Stimulated activated CD8-positive, alpha-beta memory T cell treated with anti-CD3 and anti-CD28 coated beads, Interleukin-4, amount 100 ng/mL, for 24 hours (primary cell): ENCODE data around the gene SERTAD2.
A peak's percentile ranks its signal among the peaks of the same experiment; 100 is the strongest.

ENCODE experiments used
- DNase-seq: peaks from one replicate; pipeline ENCODE4 v3.0.0-alpha.2; 2020; ENCODE audit warnings: low read depth

Gene SERTAD2

GRCh38 chr2:64627860-64628841 lies 25.6 kb downstream of the SERTAD2 start:
- no peak for DNase-seq

DNA sequence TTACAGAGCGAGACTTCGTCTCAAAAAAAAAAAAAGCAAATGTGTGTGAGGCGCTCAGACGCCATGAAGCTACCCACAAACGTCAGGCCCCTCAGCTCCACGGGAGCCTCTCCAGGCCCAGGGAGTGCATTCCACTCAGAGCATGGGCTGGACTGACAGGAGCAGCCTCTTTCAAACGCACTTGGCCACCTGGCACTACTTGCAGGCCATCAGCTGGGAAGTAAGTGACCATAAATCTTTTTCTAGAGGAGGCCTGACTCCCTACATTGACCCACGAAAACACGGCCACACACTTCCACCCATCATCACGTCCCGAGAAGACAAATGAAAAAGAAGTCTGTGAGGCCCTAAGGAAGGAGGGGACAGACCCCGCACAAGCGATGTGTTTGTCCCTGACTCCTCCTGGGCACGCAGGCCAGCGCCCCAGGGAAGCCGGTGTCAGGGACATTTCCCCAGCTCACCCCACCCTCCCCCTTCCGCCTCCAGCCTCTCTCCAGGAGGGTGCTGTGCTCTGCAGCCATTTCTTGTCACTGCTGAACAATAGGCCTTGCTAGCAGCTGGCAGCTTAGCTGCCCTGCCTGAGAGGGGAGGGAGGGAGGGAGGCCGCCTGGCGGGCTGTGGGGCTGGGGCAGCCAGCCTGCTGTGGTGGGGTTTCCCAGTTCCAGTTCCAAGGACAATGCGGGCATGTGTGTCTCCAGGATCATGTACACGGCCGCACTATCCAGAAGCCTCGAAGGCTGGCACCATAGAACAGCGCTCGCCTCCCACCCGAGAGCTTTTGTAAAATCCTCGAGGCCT lies 26.6 kb downstream of the SERTAD2 start:
- DNase-seq: no peak

GRCh38 chr2:64626146-64626809 lies 27.4 kb downstream of the SERTAD2 start:
- no peak for DNase-seq

GRCh38 chr2:64625299-64626145 lies 28.2 kb downstream of the SERTAD2 start:
- no peak for DNase-seq

DNA sequence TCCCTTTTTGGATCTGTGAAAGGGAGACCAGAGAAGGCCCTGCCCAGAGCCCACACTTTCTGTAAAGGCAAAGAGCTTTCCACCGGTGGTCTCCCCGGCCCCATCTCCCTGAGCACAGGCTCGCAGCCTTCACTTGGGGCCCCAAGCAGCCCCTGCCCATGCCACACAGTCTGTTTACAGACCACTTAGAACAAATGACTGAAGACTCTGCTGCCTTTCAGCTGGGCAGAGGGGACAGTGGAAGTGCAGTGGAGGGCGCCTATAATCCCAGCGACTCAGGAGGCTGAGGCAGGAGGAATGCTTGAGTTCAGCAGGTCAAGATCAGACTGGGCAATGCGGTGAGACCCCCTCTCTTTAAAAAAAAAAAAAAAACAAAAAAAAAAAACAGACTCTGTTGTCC lies 28.9 kb downstream of the SERTAD2 start:
- no peak for DNase-seq

- DNase-seq: no peak
Observed at GRCh38 chr2:64624108-64624610, 29.6 kb downstream of the SERTAD2 start.

DNA sequence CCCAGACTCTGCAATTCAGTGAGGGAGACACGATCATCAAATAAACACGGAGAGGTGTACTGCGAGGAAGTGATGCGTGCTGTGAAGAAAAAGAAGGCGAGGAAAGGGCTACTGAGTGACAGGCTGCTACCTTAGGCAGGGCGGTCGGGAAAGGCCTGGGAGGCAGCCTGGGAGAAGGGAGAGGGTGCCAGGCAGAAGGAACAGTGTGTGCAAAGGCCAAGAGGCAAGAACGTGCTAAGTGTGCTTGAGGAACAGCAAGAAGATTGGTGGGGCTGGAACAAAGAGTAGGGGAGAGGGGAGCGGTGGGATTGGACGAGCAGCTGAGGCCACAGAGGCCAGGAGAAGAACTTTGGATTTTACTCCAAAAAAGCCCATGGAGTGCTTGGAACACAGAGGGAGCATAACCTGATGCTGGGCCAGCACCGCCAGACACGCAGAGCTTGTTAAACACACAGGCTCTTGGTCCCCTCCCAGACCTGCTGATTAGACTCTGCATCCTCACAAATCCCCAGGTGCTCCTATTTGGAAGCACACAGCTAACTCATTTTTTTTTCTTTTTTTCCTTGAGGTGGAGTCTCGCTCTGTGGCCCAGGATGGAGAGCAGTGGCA lies 30.4 kb downstream of the SERTAD2 start:
- no peak for DNase-seq

DNA sequence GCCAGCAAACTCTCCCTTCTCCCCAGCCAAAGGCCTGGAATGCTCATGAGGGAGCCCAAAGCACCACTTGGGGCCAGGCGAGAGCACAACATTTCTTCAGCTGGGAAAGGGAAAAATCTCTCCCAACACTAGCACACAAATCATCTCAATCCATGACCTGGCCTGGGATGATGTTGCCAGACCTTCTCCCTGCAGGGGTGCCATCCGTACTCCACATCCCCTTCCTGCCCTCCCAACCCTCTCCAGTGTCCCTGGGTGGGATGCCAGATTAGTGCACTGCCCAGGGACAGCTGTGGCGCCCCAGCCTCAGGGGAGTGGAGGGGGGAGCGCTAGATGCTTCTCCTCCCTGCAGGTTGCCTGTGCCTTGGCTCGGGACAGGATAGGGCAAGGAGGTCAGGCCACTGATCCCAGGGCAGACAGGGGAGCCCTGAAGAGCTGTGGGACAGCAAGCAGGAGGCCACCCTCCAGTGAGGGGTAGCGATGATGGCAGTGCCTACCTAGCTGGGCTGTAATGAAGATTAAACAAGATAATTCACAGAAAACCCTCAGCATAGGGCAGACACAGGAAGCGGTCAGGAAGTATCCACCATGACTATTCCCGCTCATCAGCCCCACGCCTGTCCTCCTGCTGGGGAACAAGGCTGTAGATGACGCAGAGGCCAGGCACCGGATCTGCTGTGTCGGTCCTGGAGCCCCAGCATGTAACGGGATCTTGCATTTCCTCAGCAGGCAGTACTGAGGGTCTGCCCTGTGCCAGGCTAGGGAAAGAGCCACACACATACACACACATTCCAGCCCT lies 31.1 kb downstream of the SERTAD2 start:
- no peak for DNase-seq

GRCh38 chr2:64620661-64621060 lies 33.1 kb downstream of the SERTAD2 start:
- no peak for DNase-seq

GRCh38 chr2:64617631-64618151 lies 36.0 kb downstream of the SERTAD2 start:
- DNase-seq: no peak

DNA sequence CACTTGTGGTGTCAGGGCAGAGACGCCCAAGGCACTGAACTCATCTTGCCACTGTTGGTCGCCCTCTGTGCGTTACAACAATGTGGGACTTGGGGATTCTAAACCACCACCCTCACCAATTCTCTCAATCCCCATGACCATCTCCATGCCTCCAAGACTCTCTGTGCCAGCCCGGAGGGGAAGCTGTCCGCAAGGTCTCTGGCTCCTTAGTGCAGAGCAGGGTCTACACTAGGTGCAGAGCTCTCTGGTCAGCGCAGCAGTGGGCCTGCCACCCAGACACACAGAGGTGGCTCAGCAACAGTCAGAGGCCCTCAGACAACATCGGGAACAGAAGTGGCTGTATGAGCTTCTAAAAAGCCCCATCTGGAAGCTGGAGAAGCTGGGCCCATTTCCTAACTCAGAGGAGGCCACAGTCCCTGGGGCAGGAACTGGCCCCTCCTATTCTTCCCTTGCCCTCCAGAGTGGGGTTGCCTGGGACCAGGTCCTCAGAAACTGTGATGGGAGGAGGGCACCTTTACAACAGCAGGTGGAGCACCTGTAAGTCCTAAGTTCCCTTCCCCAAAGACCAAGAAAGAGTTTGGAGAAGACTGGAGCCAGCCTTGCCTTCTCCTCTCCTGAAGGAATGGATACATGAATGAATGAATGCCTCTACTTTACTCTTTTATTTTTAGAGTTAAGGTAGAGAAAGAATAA lies 37.7 kb downstream of the SERTAD2 start:
- DNase-seq: no peak

- DNase-seq: no peak
Observed at GRCh38 chr2:64615192-64615763, 38.4 kb downstream of the SERTAD2 start.

DNA sequence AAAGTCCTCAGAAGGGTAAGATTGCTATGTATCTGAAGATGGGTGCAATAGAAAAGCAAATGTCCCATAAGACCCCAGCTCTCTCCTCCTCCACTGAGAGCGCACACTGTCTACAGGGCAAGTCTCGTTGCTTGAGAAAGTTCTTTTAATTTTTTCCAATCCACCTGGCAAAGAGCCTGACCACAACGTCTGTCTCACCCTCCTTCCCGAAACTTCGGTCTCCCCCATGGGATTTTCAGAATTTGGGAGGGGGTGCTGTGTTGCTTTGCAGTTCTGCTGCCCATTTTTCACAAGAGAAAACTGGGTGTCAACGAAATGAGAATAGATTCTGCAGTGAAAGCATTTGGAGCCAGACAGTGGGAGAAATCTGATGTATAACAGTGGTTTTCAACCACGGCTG lies 40.4 kb downstream of the SERTAD2 start:
- DNase-seq: no peak

DNA sequence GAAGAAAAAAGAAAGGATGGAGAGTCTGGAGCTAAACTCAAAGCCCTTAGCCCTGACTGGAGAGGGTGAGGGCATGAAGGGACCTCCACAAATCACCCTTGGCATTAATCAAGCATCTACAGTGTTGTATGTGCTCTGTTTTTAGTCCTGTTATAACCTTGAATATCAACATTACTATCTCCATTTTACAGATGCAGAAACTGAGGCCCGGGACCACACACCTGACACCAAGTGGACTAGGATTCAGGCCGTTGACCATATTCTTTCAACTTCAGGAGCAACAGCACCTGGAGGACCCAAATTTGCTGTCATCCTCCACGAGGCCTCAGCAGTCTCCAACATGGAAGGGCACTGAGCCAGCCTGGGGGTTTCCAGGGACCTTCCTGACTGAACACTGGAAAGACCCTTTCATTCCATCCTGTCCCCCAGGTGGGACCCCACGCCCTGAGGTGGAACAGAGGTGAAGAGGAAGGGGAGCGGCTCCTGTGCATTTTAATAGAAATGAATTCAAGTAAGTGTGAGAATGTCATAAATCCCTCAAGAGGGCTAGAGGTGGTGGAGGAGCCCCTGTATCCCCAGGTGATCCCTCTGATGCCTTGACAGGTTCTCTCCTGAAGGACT lies 41.0 kb downstream of the SERTAD2 start:
- DNase-seq: no peak

DNA sequence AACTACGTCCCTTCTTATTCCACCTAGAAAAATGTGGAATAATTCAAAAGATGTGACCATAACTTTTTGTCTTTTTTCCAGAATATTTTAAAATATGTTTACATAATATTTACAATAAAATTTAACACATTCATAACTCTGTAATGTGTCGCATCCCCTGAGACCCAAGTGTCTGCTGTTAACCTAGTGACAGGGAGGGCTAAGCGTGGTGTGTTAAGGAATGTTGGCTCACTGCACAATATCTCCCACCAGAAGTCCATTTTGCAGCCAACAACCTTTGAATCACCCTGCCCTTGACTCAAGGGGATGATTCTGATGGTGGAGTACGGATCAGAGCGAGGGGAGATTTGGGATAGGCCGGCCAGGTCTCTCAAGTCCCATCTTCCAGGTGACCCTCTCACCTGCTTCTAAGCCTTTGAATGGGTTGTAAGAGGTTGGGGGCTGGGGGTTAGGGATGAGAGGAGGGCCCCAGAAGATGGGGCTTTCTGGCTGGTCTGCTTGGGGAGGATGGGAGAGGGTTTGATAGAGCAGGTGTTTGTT lies 43.3 kb downstream of the SERTAD2 start:
- no peak for DNase-seq

DNA sequence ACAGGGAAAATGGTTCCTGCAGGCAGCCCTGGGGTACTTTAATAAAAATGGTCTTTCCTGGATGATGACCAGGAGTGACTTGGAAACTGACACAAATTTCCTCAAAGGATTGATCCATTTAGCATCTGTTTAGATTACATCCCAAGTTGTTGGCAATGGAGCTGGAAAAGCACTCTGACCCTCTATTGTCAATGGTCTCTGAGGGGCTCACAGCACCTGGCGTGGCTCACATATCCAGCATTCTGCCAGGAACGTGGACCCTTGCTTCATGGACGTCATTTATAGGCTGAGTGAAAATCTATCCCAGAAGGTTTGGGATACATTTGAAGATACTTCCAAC lies 43.8 kb downstream of the SERTAD2 start:
- no peak for DNase-seq

- DNase-seq: peak; percentile 58
Observed at GRCh38 chr2:64609227-64609941, 44.3 kb downstream of the SERTAD2 start.

GRCh38 chr2:64608867-64609226 lies 44.9 kb downstream of the SERTAD2 start:
- no peak for DNase-seq
